IMR-90 (cell line): ENCODE results near the gene RPH3AL. TPM values are rescaled to one million over a fixed set of nuclear protein-coding genes. Genes with fewer than 3 reads are reported as not detected.

Experiments
- ATAC-seq: fragments of 200-7000 bp; cut with Tn5 transposase; 2 replicates; pipeline ENCODE4 v1.9.1; 2020; ENCODE audit warnings: low read depth, mild to moderate bottlenecking, moderate library complexity
- BruUV-seq: library from RNA; stranded (reverse); fragments of 400-500 nt; replicated peaks from 2 replicates; lab custom pipeline; 2021; lab: Mats Ljungman, UMichigan
- CTCF ChIA-PET: fragments of 300-600 bp; formaldehyde crosslinking; extraction: SDS; loops from one replicate; lab custom pipeline; 2021; ENCODE audit warnings: antibody characterized with exemption; lab: Yijun Ruan, JAX
- POLR2A ChIA-PET: fragments of 300-600 bp; sonication (Branson Sonifier 250); formaldehyde crosslinking; loops from one replicate; lab custom pipeline; 2022; ENCODE audit warnings: antibody characterized with exemption; ENCODE audit not compliant: unreplicated experiment; lab: Charles Lee
- DNase-seq: peaks from one replicate; pipeline ENCODE4 v3.0.0; 2013
- H2AFZ ChIP-seq: replicated peaks from 2 replicates; pipeline ENCODE3; 2013; ENCODE audit warnings: low read length, mild to moderate bottlenecking; ENCODE audit not compliant: poor library complexity
- H2AK5ac ChIP-seq: 2 replicates; pipeline ENCODE4 v1.6.1; 2013; ENCODE audit warnings: low read depth, low read length, inconsistent platforms
- H2AK9ac ChIP-seq: replicated peaks from 2 replicates; pipeline ENCODE3; 2013; ENCODE audit warnings: mild to moderate bottlenecking, low read depth, low read length, moderate library complexity; ENCODE audit not compliant: poor library complexity
- H2BK120ac ChIP-seq: 2 replicates; pipeline ENCODE4 v1.6.1; 2013; ENCODE audit warnings: low read depth, low read length, inconsistent platforms
- H2BK15ac ChIP-seq: 3 replicates; pipeline ENCODE4 v1.6.1; 2013; ENCODE audit warnings: low read depth, low read length, inconsistent platforms
- H2BK20ac ChIP-seq: 2 replicates; pipeline ENCODE4 v1.6.1; 2013; ENCODE audit warnings: low read depth, mild to moderate bottlenecking, inconsistent platforms, low read length, moderate library complexity
- H2BK5ac ChIP-seq: 2 replicates; pipeline ENCODE4 v1.6.1; 2013; ENCODE audit warnings: mild to moderate bottlenecking, low read depth, low read length, inconsistent platforms; ENCODE audit not compliant: poor library complexity, severe bottlenecking
- H3K14ac ChIP-seq: replicated peaks from 2 replicates; pipeline ENCODE4 v1.6.1; 2013; ENCODE audit warnings: low read depth, low read length, inconsistent platforms
- H3K18ac ChIP-seq: 2 replicates; pipeline ENCODE4 v1.6.1; 2013; ENCODE audit warnings: low read depth, low read length, control low read depth
- H3K23ac ChIP-seq: 2 replicates; pipeline ENCODE4 v1.6.1; 2013; ENCODE audit warnings: low read depth, low read length, inconsistent platforms
- H3K27ac ChIP-seq: 2 replicates; pipeline ENCODE4 v1.5.1; 2013; ENCODE audit warnings: mild to moderate bottlenecking, control low read depth, low read length; ENCODE audit not compliant: insufficient read depth
- H3K27me3 ChIP-seq: 2 replicates; pipeline ENCODE4 v1.6.1; 2013; ENCODE audit warnings: low read length; ENCODE audit not compliant: control insufficient read depth, insufficient read depth
- H3K36me3 ChIP-seq: 2 replicates; pipeline ENCODE4 v1.6.1; 2013; ENCODE audit warnings: low read length, mixed read lengths; ENCODE audit not compliant: control insufficient read depth, insufficient read depth
- H3K4ac ChIP-seq: 2 replicates; pipeline ENCODE4 v1.6.1; 2013; ENCODE audit warnings: low read depth, low read length, inconsistent platforms
- H3K4me1 ChIP-seq: 2 replicates; pipeline ENCODE4 v1.6.1; 2013; ENCODE audit warnings: low read length, mixed read lengths; ENCODE audit not compliant: control insufficient read depth, insufficient read depth
- H3K4me2 ChIP-seq: 2 replicates; pipeline ENCODE4 v1.6.1; 2013; ENCODE audit warnings: low read depth, mild to moderate bottlenecking, control low read depth, low read length, moderate library complexity
- H3K4me3 ChIP-seq: 2 replicates; pipeline ENCODE4 v1.5.1; 2013; ENCODE audit warnings: low read depth, mild to moderate bottlenecking, control low read depth, low read length, moderate library complexity; ENCODE audit not compliant: insufficient read depth
- H3K56ac ChIP-seq: 2 replicates; pipeline ENCODE4 v1.6.1; 2013; ENCODE audit warnings: low read length, inconsistent platforms; ENCODE audit not compliant: insufficient read depth; ENCODE audit errors: extremely low read depth
- H3K79me1 ChIP-seq, 2 experiments: 2 replicates each; pipeline ENCODE4 v1.6.1; 2013; ENCODE audit warnings: low read length in 2 of 2, inconsistent platforms in 1 of 2, low read depth in 1 of 2
- H3K9ac ChIP-seq: 2 replicates; pipeline ENCODE4 v1.6.1; 2013; ENCODE audit warnings: low read depth, low read length, control low read depth
- H3K9me1 ChIP-seq: 2 replicates; pipeline ENCODE4 v1.6.1; 2013; ENCODE audit warnings: low read length, inconsistent platforms; ENCODE audit not compliant: insufficient read depth
- H3K9me3 ChIP-seq: 2 replicates; pipeline ENCODE4 v1.6.1; 2013; ENCODE audit warnings: low read length; ENCODE audit not compliant: control insufficient read depth, insufficient read depth
- H4K20me1 ChIP-seq: 2 replicates; pipeline ENCODE4 v1.6.1; 2013; ENCODE audit warnings: low read length, inconsistent platforms; ENCODE audit not compliant: insufficient read depth
- H4K5ac ChIP-seq: 2 replicates; pipeline ENCODE4 v1.6.1; 2013; ENCODE audit warnings: mild to moderate bottlenecking, low read depth, low read length, control low read depth
- H4K8ac ChIP-seq, 2 experiments: 2 replicates each; pipeline ENCODE4 v1.6.1; 2013; ENCODE audit warnings: low read depth in 2 of 2, low read length in 2 of 2, control low read depth in 1 of 2, inconsistent platforms in 1 of 2
- H4K91ac ChIP-seq: 2 replicates; pipeline ENCODE4 v1.6.1; 2013; ENCODE audit warnings: low read depth, low read length, inconsistent platforms; ENCODE audit not compliant: insufficient read depth
- BHLHE40 ChIP-seq: fragments of 150-350 bp; IDR thresholded peaks from 2 replicates; pipeline ENCODE4 v1.6.1; 2016; ENCODE audit warnings: mild to moderate bottlenecking, low read depth, low read length
- CHD1 ChIP-seq: IDR thresholded peaks from 2 replicates; pipeline ENCODE4 v1.6.1; 2012; ENCODE audit warnings: low read depth, low read length, improper control_type of control experiment
- ELK1 ChIP-seq: fragments of 150-350 bp; IDR thresholded peaks from 2 replicates; pipeline ENCODE4 v1.6.1; 2016; ENCODE audit warnings: low read depth, mild to moderate bottlenecking, low read length, moderate library complexity, borderline replicate concordance
- FOS ChIP-seq: fragments of 150-350 bp; IDR thresholded peaks from 2 replicates; pipeline ENCODE4 v1.6.1; 2016; ENCODE audit warnings: low read depth, low read length
- SMC3 ChIP-seq: fragments of 150-350 bp; IDR thresholded peaks from 2 replicates; pipeline ENCODE4 v1.6.1; 2016; ENCODE audit warnings: low read depth, mild to moderate bottlenecking, antibody characterized with exemption, low read length, moderate library complexity
- WGBS, 2 experiments: methylation state at CpG; one replicate each; pipeline versions ENCODE4 v1.1.5 to v1.1.7; 2013; ENCODE audit warnings: missing lambda C conversion rate in 2 of 2; ENCODE audit not compliant: insufficient read length in 1 of 2; ENCODE audit errors: extremely low coverage in 2 of 2; 5-methylcytosine and 5-hydroxymethylcytosine counted together
- dilution Hi-C: fragments of 300-500 bp; cut with HindIII; formaldehyde crosslinking; loops from one replicate; pipeline ENCODE4 v1.14.3; 2018; ENCODE audit warnings: low sequenced_read_pairs; ENCODE audit not compliant: unreplicated experiment
- in situ Hi-C: fragments of 300-500 bp; cut with MboI; formaldehyde crosslinking; loops from 3 replicates; pipeline ENCODE4 v1.14.3; 2019; ENCODE audit warnings: low sequenced_read_pairs, inconsistent platforms, mixed read lengths
- intact Hi-C: fragments of 100-400 bp; cut with micrococcal nuclease; formaldehyde crosslinking; loops from 2 replicates; pipeline ENCODE4 v1.10.0; 2022
- polyA plus RNA-seq, 3 experiments: library from polyadenylated mRNA; depleted of rRNA; stranded (reverse); fragments of >200 nt; gene quantifications; 2 replicates each; pipeline ENCODE4 v1.2.3, GENCODE V29; 2012; ENCODE audit warnings: low replicate concordance in 1 of 3
- total RNA-seq: library from RNA; depleted of rRNA; stranded (reverse); fragments of >200 nt; gene quantifications from 2 replicates; pipeline ENCODE4 v1.2.3, GENCODE V29; 2012

Gene RPH3AL
- total and polyA plus RNA-seq, 2 of the 4 experiments (the other 2 are of a cell fraction): 1.8 to 2.5 TPM

GRCh38 chr17:339193-340061 is 13.2 kb downstream of the RPH3AL start:
- H4K5ac ChIP-seq: no peak overlapping the region
- H3K79me1 ChIP-seq: no peaks in the 10 kb centered on the region
- in situ Hi-C loops: no loop called here
- H3K4ac ChIP-seq: no peak overlapping the region
- H2AK5ac ChIP-seq: no peak overlapping the region
- no TSS peak for BruUV-seq
- POLR2A ChIA-PET: no interaction called here
- no peak overlapping the region for H3K9ac ChIP-seq
- H3K56ac ChIP-seq: no peak overlapping the region
- H2BK20ac ChIP-seq: no peak overlapping the region
- WGBS, 2 experiments: 86% methylated on average over 9 of the region's 23 CpGs; no CpG with 5 or more reads in 1 of the 2 experiments
- no peak overlapping the region for H4K91ac ChIP-seq
- H3K18ac ChIP-seq: no peak overlapping the region
- no peak overlapping the region for H3K14ac ChIP-seq
- H2BK120ac ChIP-seq: no peak overlapping the region
- H2BK15ac ChIP-seq: no peak overlapping the region
- H4K8ac ChIP-seq: no peak overlapping the region
- H2AK9ac ChIP-seq: no peak overlapping the region
- ATAC-seq (no peak), DNase-seq (no peak)
- peaks cover 27% of the 10 kb centered on the region; the same call in 1 of the 2 replicates for H3K27me3 ChIP-seq
- dilution Hi-C loops: no loop called here
- no peak overlapping the region for H3K27ac ChIP-seq
- TF ChIP-seq CHD1: no peak
- no peak for TF ChIP-seq BHLHE40
- TF ChIP-seq FOS: no peak
- TF ChIP-seq SMC3: no peak
- no peak for TF ChIP-seq ELK1
- intact Hi-C loops: no loop called here
- no peaks in the 10 kb centered on the region for H3K4me1 ChIP-seq
- H4K20me1 ChIP-seq: no peaks in the 10 kb centered on the region
- H3K9me3 ChIP-seq: no peaks in the 10 kb centered on the region
- CTCF ChIA-PET: no interaction called here
- no peak overlapping the region for H2AFZ ChIP-seq
- H3K4me2 ChIP-seq: no peak overlapping the region
- H3K4me3 ChIP-seq: no peak overlapping the region
- no peak overlapping the region for H3K23ac ChIP-seq
- no peaks in the 10 kb centered on the region for H3K9me1 ChIP-seq
- no peak overlapping the region for H2BK5ac ChIP-seq
- H3K36me3 ChIP-seq: no peaks in the 10 kb centered on the region
